DMS79 treated with DMSO at 0.1 percent for 48 hours (cell line): ENCODE measurements around the gene STK11IP.
"Not testable (repeated sequence)": the region's sequence is repeated elsewhere in the genome, so short reads cannot be mapped to it uniquely, and the experiment has no call there.

Source experiments
- DNase-seq: peaks from one replicate; lab custom pipeline; 2025; lab: John Stamatoyannopoulos, UW

Gene STK11IP

GRCh38 chr2:219634951-219635751, 37.5 kb downstream of the STK11IP start:
- no peak for DNase-seq

GRCh38 chr2:219636144-219636915, 38.7 kb downstream of the STK11IP start:
- DNase-seq, result no peak

GRCh38 chr2:219636941-219637841, 39.5 kb downstream of the STK11IP start:
- no peak for DNase-seq

GRCh38 chr2:219637842-219638185, 40.2 kb downstream of the STK11IP start:
- no peak for DNase-seq

- DNase-seq, result no peak
Measured at GRCh38 chr2:219638217-219638947, 40.7 kb downstream of the STK11IP start.

GRCh38 chr2:219638948-219639755, 41.5 kb downstream of the STK11IP start:
- no peak for DNase-seq

GRCh38 chr2:219641390-219642068, 43.9 kb downstream of the STK11IP start:
- no peak for DNase-seq

GRCh38 chr2:219642069-219642454, 44.4 kb downstream of the STK11IP start:
- DNase-seq, result no peak

GRCh38 chr2:219642465-219643083, 44.9 kb downstream of the STK11IP start:
- DNase-seq, result peak; percentile 91

- DNase-seq, result no peak
Measured at GRCh38 chr2:219643084-219643473, 45.4 kb downstream of the STK11IP start.

- no peak for DNase-seq
Measured at GRCh38 chr2:219643788-219644398, 46.2 kb downstream of the STK11IP start.

- peak; percentile 47 for DNase-seq
Measured at GRCh38 chr2:219644801-219645480, 47.3 kb downstream of the STK11IP start.

GRCh38 chr2:219645631-219646527, 48.2 kb downstream of the STK11IP start:
- DNase-seq, result no peak

- no peak for DNase-seq
Measured at GRCh38 chr2:219648176-219648575, 50.5 kb downstream of the STK11IP start.

- DNase-seq, result no peak
Measured at GRCh38 chr2:219648963-219649362, 51.3 kb downstream of the STK11IP start.

GRCh38 chr2:219650426-219651248, 53.0 kb downstream of the STK11IP start:
- DNase-seq, result no peak

- not testable (repeated sequence) for DNase-seq
Measured at GRCh38 chr2:219651656-219652055, 54.0 kb downstream of the STK11IP start.
